H1 (cell line): ENCODE measurements around the gene BRD2. TPM values are rescaled to one million over a fixed set of nuclear protein-coding genes. Genes with fewer than 3 reads are reported as not detected.

Experiments
- CTCF ChIA-PET: fragments of 300-600 bp; sonication (Branson Sonifier 250); formaldehyde crosslinking; loops from one replicate; lab custom pipeline; 2021; ENCODE audit not compliant: partially characterized antibody; lab: Charles Lee
- POLR2A ChIA-PET: fragments of 300-600 bp; sonication (Branson Sonifier 250); formaldehyde crosslinking; loops from one replicate; lab custom pipeline; 2021; ENCODE audit warnings: inconsistent platforms; ENCODE audit not compliant: partially characterized antibody; lab: Charles Lee
- DNase-seq, 2 experiments: peaks; one replicate each; pipeline versions ENCODE4 v3.0.0 to v3.0.0-alpha.2; 2010 to 2022; ENCODE audit warnings: low spot score in 2 of 2, low read depth in 1 of 2, mixed read lengths in 1 of 2
- FAIRE-seq: peaks from 2 replicates; lab custom pipeline; 2011; peaks lifted over from hg19 to GRCh38; lab: Jason Lieb, UNC
- H2AFZ ChIP-seq: 2 replicates; pipeline ENCODE4 v1.8.1; 2012; ENCODE audit warnings: low read length, inconsistent platforms
- H2AK5ac ChIP-seq: 2 replicates; pipeline ENCODE4 v1.6.1; 2013; ENCODE audit warnings: low read depth, low read length
- H2BK120ac ChIP-seq: replicated peaks from 2 replicates; pipeline ENCODE3; 2013; ENCODE audit warnings: low read depth, low read length, inconsistent platforms
- H2BK12ac ChIP-seq: 2 replicates; pipeline ENCODE4 v1.6.1; 2013; ENCODE audit warnings: low read depth, low read length
- H2BK15ac ChIP-seq: 2 replicates; pipeline ENCODE4 v1.6.1; 2013; ENCODE audit warnings: low read length
- H2BK20ac ChIP-seq: 2 replicates; pipeline ENCODE4 v1.6.1; 2013; ENCODE audit warnings: low read length
- H2BK5ac ChIP-seq: 2 replicates; pipeline ENCODE4 v1.6.1; 2013; ENCODE audit warnings: low read depth, low read length
- H3K14ac ChIP-seq: 2 replicates; pipeline ENCODE4 v1.6.1; 2013; ENCODE audit warnings: inconsistent platforms; ENCODE audit not compliant: insufficient read length
- H3K18ac ChIP-seq: 2 replicates; pipeline ENCODE4 v1.6.1; 2013; ENCODE audit warnings: low read length; ENCODE audit errors: extremely low read depth
- H3K23ac ChIP-seq: 2 replicates; pipeline ENCODE4 v1.6.1; 2013; ENCODE audit warnings: inconsistent platforms; ENCODE audit not compliant: insufficient read length
- H3K23me2 ChIP-seq: 2 replicates; pipeline ENCODE4 v1.6.1; 2013; ENCODE audit warnings: low read depth, low read length
- H3K27ac ChIP-seq: 2 replicates; pipeline ENCODE4 v1.6.1; 2011; ENCODE audit warnings: low read depth, low read length, inconsistent platforms
- H3K27me3 ChIP-seq, 4 experiments: replicated peaks in 1 of 4; 1 replicate in 1 of 4; 2 replicates in 3 of 4; pipeline versions ENCODE4 v1.6.1 to v1.8.1; 2011 to 2013; ENCODE audit warnings: low read length in 3 of 4, mild to moderate bottlenecking in 3 of 4, inconsistent platforms in 2 of 4, mixed read lengths in 2 of 4, moderate library complexity in 1 of 4; ENCODE audit not compliant: control insufficient read depth in 3 of 4, insufficient read depth in 3 of 4; ENCODE audit errors: extremely low read depth in 1 of 4
- H3K36me3 ChIP-seq, 4 experiments: 2 replicates each; pipeline versions ENCODE4 v1.6.1 to v1.8.1; 2011 to 2013; ENCODE audit warnings: mild to moderate bottlenecking in 4 of 4, low read length in 3 of 4, moderate library complexity in 2 of 4, control low read depth in 1 of 4, inconsistent platforms in 1 of 4; ENCODE audit not compliant: insufficient read depth in 4 of 4, control insufficient read depth in 2 of 4
- H3K4ac ChIP-seq: replicated peaks from 2 replicates; pipeline ENCODE3; 2013; ENCODE audit warnings: low read length, low read depth, mixed read lengths, inconsistent platforms; ENCODE audit not compliant: insufficient read length
- H3K4me1 ChIP-seq, 4 experiments: replicated peaks in 1 of 4; 1 replicate in 1 of 4; 2 replicates in 3 of 4; pipeline versions ENCODE4 v1.6.1 to v1.8.1; 2011 to 2013; ENCODE audit warnings: low read length in 3 of 4, inconsistent platforms in 2 of 4, mixed read lengths in 1 of 4; ENCODE audit not compliant: insufficient read depth in 4 of 4, control insufficient read depth in 3 of 4
- H3K4me2 ChIP-seq, 2 experiments: 2 replicates each; pipeline versions ENCODE4 v1.6.1 to v1.8.1; 2011 to 2013; ENCODE audit warnings: low read depth in 2 of 2, low read length in 2 of 2, control low read depth in 1 of 2, inconsistent platforms in 1 of 2, mild to moderate bottlenecking in 1 of 2; ENCODE audit not compliant: insufficient read depth in 1 of 2
- H3K4me3 ChIP-seq, 4 experiments: fragments of 200-600, 300-600 bp in 1 of 4; sonication (generic), shearing (Covaris generic), sonication (Bioruptor Twin) in 1 of 4; 2 replicates each; pipeline versions ENCODE4 v1.5.1 to v1.8.1; 2011 to 2016; ENCODE audit warnings: low read length in 4 of 4, low read depth in 3 of 4, control low read depth in 2 of 4, inconsistent platforms in 2 of 4, mild to moderate bottlenecking in 2 of 4, mixed read lengths in 1 of 4, moderate library complexity in 1 of 4; ENCODE audit not compliant: insufficient read depth in 2 of 4; ENCODE audit errors: extremely low read depth in 1 of 4
- H3K56ac ChIP-seq: replicated peaks from 2 replicates; pipeline ENCODE3; 2013; ENCODE audit warnings: low read depth, mild to moderate bottlenecking, mixed read lengths, low read length, inconsistent platforms; ENCODE audit not compliant: insufficient read length
- H3K79me1 ChIP-seq: 2 replicates; pipeline ENCODE4 v1.6.1; 2013; ENCODE audit warnings: low read depth, low read length, control low read depth
- H3K79me2 ChIP-seq, 2 experiments: 2 replicates each; pipeline versions ENCODE4 v1.6.1 to v1.8.1; 2012 to 2013; ENCODE audit warnings: low read length in 2 of 2, mild to moderate bottlenecking in 2 of 2, inconsistent platforms in 1 of 2; ENCODE audit not compliant: insufficient read depth in 2 of 2, control insufficient read depth in 1 of 2
- H3K9ac ChIP-seq, 4 experiments: replicated peaks in 1 of 4; 1 replicate in 1 of 4; 2 replicates in 3 of 4; pipeline versions ENCODE4 v1.6.1 to v1.8.1; 2011 to 2013; ENCODE audit warnings: low read depth in 3 of 4, low read length in 3 of 4, control low read depth in 2 of 4, mild to moderate bottlenecking in 2 of 4, moderate library complexity in 2 of 4, inconsistent platforms in 1 of 4; ENCODE audit errors: extremely low read depth in 1 of 4
- H3K9me3 ChIP-seq, 2 experiments: 2 replicates each; pipeline versions ENCODE4 v1.6.1 to v1.8.1; 2012 to 2013; ENCODE audit warnings: mild to moderate bottlenecking in 2 of 2, moderate library complexity in 2 of 2, control low read depth in 1 of 2, inconsistent platforms in 1 of 2, low read depth in 1 of 2, low read length in 1 of 2, mixed read lengths in 1 of 2; ENCODE audit not compliant: insufficient read depth in 2 of 2
- H4K20me1 ChIP-seq, 2 experiments: replicated peaks in 1 of 2; 2 replicates each; pipeline versions ENCODE3 to v1.8.1; 2011 to 2013; ENCODE audit warnings: inconsistent platforms in 2 of 2, low read length in 2 of 2, mild to moderate bottlenecking in 1 of 2; ENCODE audit not compliant: insufficient read depth in 2 of 2, control insufficient read depth in 1 of 2
- H4K5ac ChIP-seq: 2 replicates; pipeline ENCODE4 v1.6.1; 2013; ENCODE audit warnings: low read length, low read depth, mixed read lengths, inconsistent platforms; ENCODE audit not compliant: insufficient read length
- H4K8ac ChIP-seq: 2 replicates; pipeline ENCODE4 v1.8.0; 2013; ENCODE audit warnings: mild to moderate bottlenecking, moderate library complexity, low read length, inconsistent platforms; ENCODE audit not compliant: insufficient read depth; ENCODE audit errors: extremely low read depth
- H4K91ac ChIP-seq: replicated peaks from 2 replicates; pipeline ENCODE3; 2013; ENCODE audit warnings: low read length, mixed read lengths, inconsistent platforms; ENCODE audit not compliant: insufficient read length
- SP4 ChIP-seq: IDR thresholded peaks from 2 replicates; pipeline ENCODE4 v1.6.1; 2012; ENCODE audit warnings: low read length, inconsistent platforms
- WGBS, 2 experiments: shearing (Covaris generic) in 1 of 2; methylation state at CpG; one replicate each; pipeline versions ENCODE4 v1.1.6 to v1.1.7; 2013 to 2015; ENCODE audit warnings: low lambda C conversion rate in 2 of 2, mixed read lengths in 2 of 2, inconsistent platforms in 1 of 2, low coverage in 1 of 2, missing lambda C conversion rate in 1 of 2; ENCODE audit not compliant: insufficient replicate concordance in 2 of 2, insufficient coverage in 1 of 2, insufficient read length in 1 of 2; ENCODE audit errors: extremely low coverage in 1 of 2, missing lambda C conversion rate in 1 of 2; 5-methylcytosine and 5-hydroxymethylcytosine counted together
- polyA plus RNA-seq, 7 experiments: library from polyadenylated mRNA; depleted of rRNA in 3 of 7; stranded (reverse) in 5 of 7; unstranded in 2 of 7; fragments of >200 nt in 5 of 7; fragments of 200-250 nt in 2 of 7; gene quantifications; 1 replicate in 5 of 7; 2 replicates in 1 of 7; 4 replicates in 1 of 7; pipeline versions ENCODE4 v1.2.1 to v1.2.3, GENCODE V29; 2011 to 2013; ENCODE audit warnings: missing spikeins in 2 of 7, mixed read lengths in 2 of 7
- total RNA-seq: library from RNA; stranded (reverse); fragmentation: NEBNext Ultra II Directional; extraction: Animal tissue kit (Norgen Biotek cat#: 25700); gene quantifications from 2 replicates; pipeline ENCODE4 v1.2.1, GENCODE V29; 2021

Gene BRD2
- total and polyA plus RNA-seq, 2 of the 8 experiments (the other 6 are each of a cell fraction or from before 2014, with no cell fraction given): 132 to 185 TPM

- no peak overlapping the region for H3K4me3 ChIP-seq
- H3K27ac ChIP-seq: no peak overlapping the region
- no peaks in the 10 kb centered on the region for H3K36me3 ChIP-seq
- H3K56ac ChIP-seq: no peak overlapping the region
- H4K8ac ChIP-seq: no peak overlapping the region
- ChIA-PET POLR2A (interaction anchor here (28.8 kb wide), 1 partner anchor 27 kb away, joined by 1158 read pairs; the partner anchor contains the start of genes BRD2 and HLA-DMA), CTCF (interaction anchor here (0.6 to 1.6 kb wide), 4 partner anchors 9 to 254 kb away, joined by 3 to 6 read pairs (median 3); no protein-coding TSS in a partner anchor)
- no peak overlapping the region for H4K91ac ChIP-seq
- H3K18ac ChIP-seq: no peak overlapping the region
- H3K4ac ChIP-seq: no peak overlapping the region
- H2BK20ac ChIP-seq: no peak overlapping the region
- H3K4me1 ChIP-seq: no peaks in the 10 kb centered on the region
- no peak overlapping the region for H2BK12ac ChIP-seq
- H4K5ac ChIP-seq: no peak overlapping the region
- no peaks in the 10 kb centered on the region for H3K79me2 ChIP-seq
- H4K20me1 ChIP-seq: no peaks in the 10 kb centered on the region
- H3K14ac ChIP-seq: no peak overlapping the region
- no peak overlapping the region for H2BK5ac ChIP-seq
- no peak overlapping the region for H2AK5ac ChIP-seq
- H2BK15ac ChIP-seq: no peak overlapping the region
- H3K79me1 ChIP-seq: no peaks in the 10 kb centered on the region
- no peaks in the 10 kb centered on the region for H3K9me3 ChIP-seq
- no peak overlapping the region for H3K9ac ChIP-seq
- H3K27me3 ChIP-seq: no peaks in the 10 kb centered on the region; a peak in 1 of 7 replicates
- DNase-seq: no peak
- no peak for FAIRE-seq
- no peak overlapping the region for H2AFZ ChIP-seq
- H2BK120ac ChIP-seq: no peak overlapping the region
- H3K23ac ChIP-seq: no peak overlapping the region
- 91% methylated on average over 9 of the region's 9 CpGs; no CpG with 5 or more reads in 1 of the 2 experiments for WGBS, 2 experiments
- no peak overlapping the region for H3K4me2 ChIP-seq
- H3K23me2 ChIP-seq: no peaks in the 10 kb centered on the region
- no peak for TF ChIP-seq SP4
Observed at GRCh38 chr6:32993363-32993973, 25.1 kb downstream of the BRD2 start.
